Panc1 (cell line): ENCODE measurements around the gene FMN2. TPM values are rescaled to one million over a fixed set of nuclear protein-coding genes. Genes with fewer than 3 reads are reported as not detected.

Experiments
- ATAC-seq: fragments of 200-7000 bp; cut with Tn5 transposase; 2 replicates; pipeline ENCODE4 v1.9.1; 2020; ENCODE audit warnings: mild to moderate bottlenecking, moderate library complexity
- BruUV-seq: library from RNA; stranded (reverse); fragments of 400-500 nt; replicated peaks from 2 replicates; lab custom pipeline; 2021; lab: Mats Ljungman, UMichigan
- CTCF ChIA-PET: fragments of 300-600 bp; sonication (Branson Sonifier 250); formaldehyde crosslinking; loops from one replicate; lab custom pipeline; 2022; ENCODE audit warnings: antibody characterized with exemption; lab: Charles Lee
- POLR2A ChIA-PET: fragments of 300-600 bp; sonication (Branson Sonifier 250); formaldehyde crosslinking; loops from one replicate; lab custom pipeline; 2022; ENCODE audit warnings: antibody characterized with exemption; lab: Charles Lee
- DNase-seq: peaks from one replicate; pipeline ENCODE4 v3.0.0-alpha.2; 2010; ENCODE audit warnings: low read depth, low spot score
- H3K27ac ChIP-seq: 2 replicates; pipeline ENCODE4 v1.5.1; 2011; ENCODE audit warnings: mild to moderate bottlenecking, low read length, inconsistent platforms
- H3K27me3 ChIP-seq: fragments of 200-500 bp; sonication (Bioruptor generic); 2 replicates; pipeline ENCODE4 v1.6.0; 2014; ENCODE audit warnings: low read length, inconsistent platforms; ENCODE audit not compliant: control insufficient read depth, insufficient read depth
- H3K36me3 ChIP-seq: fragments of 200-500 bp; sonication (Bioruptor generic); 2 replicates; pipeline ENCODE4 v1.5.1; 2014; ENCODE audit warnings: inconsistent platforms, mild to moderate bottlenecking, low read length, moderate library complexity; ENCODE audit not compliant: control insufficient read depth, insufficient read depth
- H3K4me1 ChIP-seq: 2 replicates; pipeline ENCODE4 v1.5.1; 2011; ENCODE audit warnings: inconsistent platforms, mild to moderate bottlenecking, low read length, moderate library complexity; ENCODE audit not compliant: control insufficient read depth, insufficient read depth
- H3K4me3 ChIP-seq, 2 experiments: 2 replicates each; pipeline ENCODE4 v1.5.1; 2011 to 2012; ENCODE audit warnings: low read depth in 2 of 2, low read length in 2 of 2, mild to moderate bottlenecking in 2 of 2, inconsistent platforms in 1 of 2, moderate library complexity in 1 of 2
- H3K9me3 ChIP-seq: fragments of 200-500 bp; sonication (Bioruptor generic); 2 replicates; pipeline ENCODE4 v1.5.1; 2014; ENCODE audit warnings: low read depth, mild to moderate bottlenecking, inconsistent platforms, low read length, moderate library complexity; ENCODE audit not compliant: control insufficient read depth, insufficient read depth
- CTCF ChIP-seq: fragments of 450-650 bp; IDR thresholded peaks from 2 replicates; pipeline ENCODE4 v1.5.1; 2017; ENCODE audit warnings: mild to moderate bottlenecking
- POLR2AphosphoS5 ChIP-seq: IDR thresholded peaks from 2 replicates; pipeline ENCODE4 v1.6.1; 2012; ENCODE audit warnings: mild to moderate bottlenecking, low read depth, low read length, moderate library complexity
- REST ChIP-seq, 2 experiments: IDR thresholded peaks; 2 replicates each; pipeline ENCODE4 v1.6.1; 2011 to 2012; ENCODE audit warnings: low read depth in 2 of 2, control low read depth in 1 of 2, low read length in 1 of 2, mild to moderate bottlenecking in 1 of 2, moderate library complexity in 1 of 2; ENCODE audit not compliant: insufficient read depth in 1 of 2
- SIN3A ChIP-seq: IDR thresholded peaks from 2 replicates; pipeline ENCODE4 v1.6.1; 2012; ENCODE audit warnings: low read depth, mild to moderate bottlenecking, low read length, moderate library complexity, borderline replicate concordance; ENCODE audit not compliant: insufficient read depth
- TCF7L2 ChIP-seq: IDR thresholded peaks from 2 replicates; pipeline ENCODE4 v1.6.1; 2011; ENCODE audit warnings: mild to moderate bottlenecking, low read depth, low read length, inconsistent platforms
- in situ Hi-C: cut with HindIII; loops from 2 replicates; pipeline ENCODE4 v1.10.0; 2016; ENCODE audit warnings: low sequenced_read_pairs, low pct_unique_long_range_greater_than_20kb
- intact Hi-C: fragments of 100-400 bp; cut with micrococcal nuclease; formaldehyde crosslinking; loops from one replicate; pipeline ENCODE4 v1.10.0; 2022; ENCODE audit not compliant: unreplicated experiment
- total RNA-seq: library from RNA; stranded (reverse); gene quantifications from one replicate; pipeline ENCODE4 v1.2.1, GENCODE V29; 2021; ENCODE audit not compliant: unreplicated experiment

The FMN2 gene
- total RNA-seq, 1 experiment from 2014 or later: 1.9 TPM

DNA sequence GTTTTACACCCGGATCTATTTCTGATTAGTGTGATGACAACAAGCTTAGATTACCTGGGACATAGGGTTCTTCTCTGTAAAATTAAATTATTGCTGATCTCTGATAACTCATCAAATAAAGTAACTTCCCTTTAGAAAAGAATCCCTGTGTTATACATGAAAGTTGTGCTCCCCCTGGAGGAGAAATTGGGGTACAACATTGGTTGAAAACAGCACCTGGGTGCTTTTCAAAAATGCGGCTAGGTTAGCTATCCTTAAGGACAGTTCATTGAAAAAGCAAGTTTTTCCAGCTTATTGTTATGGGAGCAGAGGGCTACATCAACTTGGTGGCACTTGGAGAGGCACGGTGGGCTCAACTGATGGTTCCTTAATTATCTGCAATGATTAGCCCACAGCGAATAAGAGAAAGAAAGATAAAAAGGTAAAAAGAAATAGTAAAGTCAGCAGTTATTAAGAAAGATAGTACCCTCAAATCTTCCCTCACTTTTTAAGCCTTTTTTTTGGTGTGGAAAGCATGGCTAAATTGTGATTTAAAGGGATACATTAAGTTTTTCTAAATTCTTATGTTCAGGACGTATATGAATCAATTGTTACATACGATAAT lies 97.8 kb downstream of the FMN2 start:
- TF ChIP-seq REST (IDR thresholded peaks at IDR 0.05; ENCODE audit: insufficient read depth in 1 of 2, low read depth in 2 of 2, low read length in 1 of 2) (no peak), CTCF (peak; percentile 80), TCF7L2 (no peak)
- POLR2A ChIA-PET: no interaction called here
- no peak for ATAC-seq

DNA sequence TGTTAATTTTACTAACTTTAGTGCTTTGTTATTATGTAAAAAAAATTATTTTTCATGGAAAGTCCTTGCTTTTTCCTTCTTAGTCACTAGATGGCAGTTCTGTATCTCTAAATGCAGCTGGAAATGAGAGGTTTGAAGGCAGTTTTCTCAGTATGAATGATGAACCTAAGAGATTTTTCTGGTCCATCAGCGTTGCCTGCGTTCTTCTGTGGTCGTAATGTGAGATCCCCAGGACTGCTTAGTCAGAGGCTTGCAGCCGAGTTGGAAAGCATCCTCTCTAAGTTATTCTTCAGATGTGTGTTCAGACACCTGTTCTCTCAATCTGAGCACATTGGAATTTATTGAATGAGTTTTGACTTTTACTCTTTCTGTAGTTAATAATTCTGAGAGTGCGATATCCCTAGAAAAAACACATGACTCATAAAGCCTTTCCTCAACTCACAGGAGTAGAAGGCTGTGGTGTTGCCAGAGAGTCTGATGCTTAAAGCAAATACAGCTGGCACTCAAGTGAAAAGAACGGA lies 99.3 kb downstream of the FMN2 start:
- POLR2A ChIA-PET: no interaction called here
- Histone ChIP-seq H3K9me3 (no peaks in the 10 kb centered on the region), H3K36me3 (no peaks in the 10 kb centered on the region), H3K4me1 (no peaks in the 10 kb centered on the region), H3K27me3 (peaks cover 5% of the 10 kb centered on the region; the same call in 1 of the 2 replicates), H3K27ac (no peak overlapping the region), H3K4me3 (no peak overlapping the region)
- DNase-seq: no peak
- CTCF ChIA-PET: no interaction called here
- ATAC-seq: no peak
- in situ Hi-C loops (no loop called here), intact Hi-C loops (loop anchor here (2.0 to 5.0 kb wide), 3 partner anchors 164 to 502 kb away; no protein-coding TSS in a partner anchor)
- no peak for TF ChIP-seq SIN3A
- TF ChIP-seq POLR2AphosphoS5: no peak
- no peak for TF ChIP-seq TCF7L2
- peak; percentile 62 for TF ChIP-seq CTCF
- no peak for TF ChIP-seq REST (IDR thresholded peaks at IDR 0.05; ENCODE audit: insufficient read depth in 1 of 2, low read depth in 2 of 2, low read length in 1 of 2)
- BruUV-seq: no TSS peak

More for the DNA sequence above, 97.8 kb downstream of the FMN2 start:
- no TSS peak for BruUV-seq
- Histone ChIP-seq H3K4me1 (no peaks in the 10 kb centered on the region), H3K9me3 (no peaks in the 10 kb centered on the region), H3K36me3 (no peaks in the 10 kb centered on the region), H3K27me3 (peaks cover 5% of the 10 kb centered on the region; the same call in 1 of the 2 replicates), H3K27ac (no peak overlapping the region), H3K4me3 (no peak overlapping the region)
- CTCF ChIA-PET: interaction anchor here (2.0 kb wide), 1 partner anchor 162 kb away, joined by 8 read pairs; no protein-coding TSS in a partner anchor
- in situ Hi-C loops (no loop called here), intact Hi-C loops (no loop called here)
- no peak for DNase-seq
